ENCODE results near the gene CDT1. TPM values are rescaled to one million over a fixed set of nuclear protein-coding genes. Genes with fewer than 3 reads are reported as not detected.

Gene CDT1
- total RNA-seq, 1 experiment from 2014 or later = 160 TPM

GRCh38 chr16:88811769-88812512, 8.4 kb downstream of the CDT1 start, which contains the start of gene APRT:
APRT (minus strand) TSS chr16:88811928; CDS start chr16:88811899, 29 bp downstream.
- Histone ChIP-seq H3K4me1 (ENCODE audit: control insufficient read depth in 1 of 2, insufficient read depth in 2 of 2, low read length in 2 of 2) (peaks cover 22 to 59% of the 10 kb centered on the region in 2 experiments), H3K4me3 (replicated peaks in 1 of 2; ENCODE audit: low read depth in 1 of 2, low read length in 2 of 2) (peak within 1 kb of the TSS; percentile 72 to 75), H3K36me3 (ENCODE audit: control insufficient read depth in 1 of 2, insufficient read depth in 2 of 2, low read length in 2 of 2) (peaks cover 9 to 36% of the 10 kb centered on the region in 2 experiments; a peak in 3 of 4 replicates), H3K4me2 (ENCODE audit: low read length) (peak within 1 kb of the TSS; percentile 94), H3K79me2 (ENCODE audit: insufficient read depth, low read length) (peaks cover 39% of the 10 kb centered on the region), H2AFZ (ENCODE audit: low read depth, low read length, poor library complexity, severe bottlenecking) (no peak within 1 kb of the TSS), H3K9me3 (ENCODE audit: control insufficient read depth in 1 of 2, insufficient read depth in 1 of 2, low read depth in 1 of 2, low read length in 2 of 2) (no peaks in the 10 kb centered on the region), H3K27ac (ENCODE audit: low read depth, low read length) (peak within 1 kb of the TSS; percentile 100), H3K9me2 (ENCODE audit: insufficient read depth) (no peaks in the 10 kb centered on the region), H4K20me1 (ENCODE audit: insufficient read depth) (no peaks in the 10 kb centered on the region; the same call in 1 of the 2 replicates), H3K9ac (ENCODE audit: low read length) (peak within 1 kb of the TSS; percentile 87), H3K27me3 (ENCODE audit: insufficient read depth, low read length) (no peaks in the 10 kb centered on the region)
- POLR2A ChIA-PET = interaction anchor here (0.7 to 3.2 kb wide), 12 partner anchors 9 to 406 kb away, joined by 3 to 16 read pairs (median 6); partner anchors contain the start of genes CDH15, CDT1, PIEZO1 and ZC3H18
- intact Hi-C loops (cut with micrococcal nuclease) = loop anchor here (1.0 to 10.0 kb wide), 5 partner anchors 45 to 753 kb away; partner anchors contain the start of genes CDH15, RPL13 and TRAPPC2L
- CTCF ChIA-PET = interaction anchor here (0.9 to 4.9 kb wide), 10 partner anchors 9 to 404 kb away, joined by 3 to 33 read pairs (median 4); partner anchors contain the start of genes GALNS, PIEZO1 and TRAPPC2L
- ATAC-seq (peak; percentile 64), DNase-seq (ENCODE audit: low read depth, low spot score) (peak; percentile 91)
- RAD21 ChIA-PET (ENCODE audit: low non-redundant PET in 1 of 2, low total read pairs in 2 of 2, uncharacterized antibody in 2 of 2, unreplicated experiment in 2 of 2) = interaction anchor here (0.6 to 1.3 kb wide), 5 partner anchors 15 to 359 kb away, joined by 3 to 8 read pairs (median 3); partner anchors contain the start of genes GALNS (in 1 of the 2) and TRAPPC2L (in 1 of the 2)
- no TSS peak for BruUV-seq (replicated peaks)
- TF ChIP-seq ZFX (IDR thresholded peaks at IDR 0.05) = peak; percentile 46; the same call in 1 of the 2 replicates
- peak; percentile 77 for TF ChIP-seq POLR2A (IDR thresholded peaks at IDR 0.05; ENCODE audit: borderline replicate concordance, extremely low read depth, insufficient read depth, insufficient read length)
- TF ChIP-seq EZH2phosphoT487 (IDR thresholded peaks at IDR 0.05; ENCODE audit: borderline replicate concordance) = no peak
- no peak for TF ChIP-seq EGR1 (IDR thresholded peaks at IDR 0.05; ENCODE audit: low read depth)
- no peak for TF ChIP-seq CEBPB (IDR thresholded peaks at IDR 0.05; ENCODE audit: low read depth)
- TF ChIP-seq, protein P1, sequence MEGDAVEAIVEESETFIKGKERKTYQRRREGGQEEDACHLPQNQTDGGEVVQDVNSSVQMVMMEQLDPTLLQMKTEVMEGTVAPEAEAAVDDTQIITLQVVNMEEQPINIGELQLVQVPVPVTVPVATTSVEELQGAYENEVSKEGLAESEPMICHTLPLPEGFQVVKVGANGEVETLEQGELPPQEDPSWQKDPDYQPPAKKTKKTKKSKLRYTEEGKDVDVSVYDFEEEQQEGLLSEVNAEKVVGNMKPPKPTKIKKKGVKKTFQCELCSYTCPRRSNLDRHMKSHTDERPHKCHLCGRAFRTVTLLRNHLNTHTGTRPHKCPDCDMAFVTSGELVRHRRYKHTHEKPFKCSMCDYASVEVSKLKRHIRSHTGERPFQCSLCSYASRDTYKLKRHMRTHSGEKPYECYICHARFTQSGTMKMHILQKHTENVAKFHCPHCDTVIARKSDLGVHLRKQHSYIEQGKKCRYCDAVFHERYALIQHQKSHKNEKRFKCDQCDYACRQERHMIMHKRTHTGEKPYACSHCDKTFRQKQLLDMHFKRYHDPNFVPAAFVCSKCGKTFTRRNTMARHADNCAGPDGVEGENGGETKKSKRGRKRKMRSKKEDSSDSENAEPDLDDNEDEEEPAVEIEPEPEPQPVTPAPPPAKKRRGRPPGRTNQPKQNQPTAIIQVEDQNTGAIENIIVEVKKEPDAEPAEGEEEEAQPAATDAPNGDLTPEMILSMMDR (IDR thresholded peaks at IDR 0.05 in 2 of 3, conservative IDR thresholded peaks at IDR 0.05 in 1 of 3; ENCODE audit: borderline replicate concordance in 1 of 3, insufficient read depth in 1 of 3, low read depth in 2 of 3, low read length in 2 of 3) = peak in 2 of 3 experiments; percentile 35; a peak in 4 of 6 replicates
- TF ChIP-seq ZNF274 (IDR thresholded peaks at IDR 0.05; ENCODE audit: low read depth, low read length) = no peak
- no peak for TF ChIP-seq RAD21 (IDR thresholded peaks at IDR 0.05; ENCODE audit: low read depth)
- TF ChIP-seq POLR2AphosphoS5 (IDR thresholded peaks at IDR 0.05; ENCODE audit: low read depth, low read length) = peak; percentile 85
- no peak for TF ChIP-seq ATF3 (IDR thresholded peaks at IDR 0.05)
- TF ChIP-seq SRF (IDR thresholded peaks at IDR 0.05; ENCODE audit: low read depth) = no peak
- no peak for TF ChIP-seq CBX3 (IDR thresholded peaks at IDR 0.05; ENCODE audit: low read depth)
- TF ChIP-seq SP1 (IDR thresholded peaks at IDR 0.05; ENCODE audit: low read depth) = no peak
- TF ChIP-seq, protein P2, sequence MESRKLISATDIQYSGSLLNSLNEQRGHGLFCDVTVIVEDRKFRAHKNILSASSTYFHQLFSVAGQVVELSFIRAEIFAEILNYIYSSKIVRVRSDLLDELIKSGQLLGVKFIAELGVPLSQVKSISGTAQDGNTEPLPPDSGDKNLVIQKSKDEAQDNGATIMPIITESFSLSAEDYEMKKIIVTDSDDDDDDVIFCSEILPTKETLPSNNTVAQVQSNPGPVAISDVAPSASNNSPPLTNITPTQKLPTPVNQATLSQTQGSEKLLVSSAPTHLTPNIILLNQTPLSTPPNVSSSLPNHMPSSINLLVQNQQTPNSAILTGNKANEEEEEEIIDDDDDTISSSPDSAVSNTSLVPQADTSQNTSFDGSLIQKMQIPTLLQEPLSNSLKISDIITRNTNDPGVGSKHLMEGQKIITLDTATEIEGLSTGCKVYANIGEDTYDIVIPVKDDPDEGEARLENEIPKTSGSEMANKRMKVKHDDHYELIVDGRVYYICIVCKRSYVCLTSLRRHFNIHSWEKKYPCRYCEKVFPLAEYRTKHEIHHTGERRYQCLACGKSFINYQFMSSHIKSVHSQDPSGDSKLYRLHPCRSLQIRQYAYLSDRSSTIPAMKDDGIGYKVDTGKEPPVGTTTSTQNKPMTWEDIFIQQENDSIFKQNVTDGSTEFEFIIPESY (IDR thresholded peaks at IDR 0.05; ENCODE audit: extremely low read depth, insufficient replicate concordance, low read length) = peak; percentile 4
- TF ChIP-seq, protein P3, sequence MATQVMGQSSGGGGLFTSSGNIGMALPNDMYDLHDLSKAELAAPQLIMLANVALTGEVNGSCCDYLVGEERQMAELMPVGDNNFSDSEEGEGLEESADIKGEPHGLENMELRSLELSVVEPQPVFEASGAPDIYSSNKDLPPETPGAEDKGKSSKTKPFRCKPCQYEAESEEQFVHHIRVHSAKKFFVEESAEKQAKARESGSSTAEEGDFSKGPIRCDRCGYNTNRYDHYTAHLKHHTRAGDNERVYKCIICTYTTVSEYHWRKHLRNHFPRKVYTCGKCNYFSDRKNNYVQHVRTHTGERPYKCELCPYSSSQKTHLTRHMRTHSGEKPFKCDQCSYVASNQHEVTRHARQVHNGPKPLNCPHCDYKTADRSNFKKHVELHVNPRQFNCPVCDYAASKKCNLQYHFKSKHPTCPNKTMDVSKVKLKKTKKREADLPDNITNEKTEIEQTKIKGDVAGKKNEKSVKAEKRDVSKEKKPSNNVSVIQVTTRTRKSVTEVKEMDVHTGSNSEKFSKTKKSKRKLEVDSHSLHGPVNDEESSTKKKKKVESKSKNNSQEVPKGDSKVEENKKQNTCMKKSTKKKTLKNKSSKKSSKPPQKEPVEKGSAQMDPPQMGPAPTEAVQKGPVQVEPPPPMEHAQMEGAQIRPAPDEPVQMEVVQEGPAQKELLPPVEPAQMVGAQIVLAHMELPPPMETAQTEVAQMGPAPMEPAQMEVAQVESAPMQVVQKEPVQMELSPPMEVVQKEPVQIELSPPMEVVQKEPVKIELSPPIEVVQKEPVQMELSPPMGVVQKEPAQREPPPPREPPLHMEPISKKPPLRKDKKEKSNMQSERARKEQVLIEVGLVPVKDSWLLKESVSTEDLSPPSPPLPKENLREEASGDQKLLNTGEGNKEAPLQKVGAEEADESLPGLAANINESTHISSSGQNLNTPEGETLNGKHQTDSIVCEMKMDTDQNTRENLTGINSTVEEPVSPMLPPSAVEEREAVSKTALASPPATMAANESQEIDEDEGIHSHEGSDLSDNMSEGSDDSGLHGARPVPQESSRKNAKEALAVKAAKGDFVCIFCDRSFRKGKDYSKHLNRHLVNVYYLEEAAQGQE (IDR thresholded peaks at IDR 0.05; ENCODE audit: low read depth) = no peak
- peak; percentile 88 for TF ChIP-seq YY1 (IDR thresholded peaks at IDR 0.05; ENCODE audit: extremely low read depth, insufficient replicate concordance, low read depth, low read length)
- TF ChIP-seq TCF7L2 (IDR thresholded peaks at IDR 0.05; ENCODE audit: borderline replicate concordance, extremely low read depth, insufficient read depth, insufficient read length) = no peak
- no peak for TF ChIP-seq SIN3A (IDR thresholded peaks at IDR 0.05; ENCODE audit: low read depth)
